HCT116 (cell line): ENCODE measurements around the gene JAK2. TPM values are rescaled to one million over a fixed set of nuclear protein-coding genes. Genes with fewer than 3 reads are reported as not detected.

Source experiments
- ATAC-seq: fragments of 200-7000 bp; cut with Tn5 transposase; 2 replicates; pipeline ENCODE4 v1.9.1; 2020; ENCODE audit warnings: mild to moderate bottlenecking, moderate library complexity
- Bru-seq: library from RNA; stranded (reverse); fragments of 400-500 nt; gene quantifications from one replicate; lab custom pipeline; 2021; lab: Mats Ljungman, UMichigan
- BruChase-seq, 2 experiments: library from RNA; stranded (reverse); fragments of 400-500 nt; gene quantifications; one replicate each; lab custom pipeline; 2021; lab: Mats Ljungman, UMichigan
- BruUV-seq: library from RNA; stranded (reverse); fragments of 400-500 nt; replicated peaks from 2 replicates; lab custom pipeline; 2021; lab: Mats Ljungman, UMichigan
- CTCF ChIA-PET: fragments of 300-600 bp; sonication (Branson Sonifier 250); formaldehyde crosslinking; loops from one replicate; lab custom pipeline; 2021; ENCODE audit warnings: antibody characterized with exemption; lab: Charles Lee
- POLR2A ChIA-PET: fragments of 300-600, 350-600 bp; sonication (Branson Sonifier 250); formaldehyde crosslinking; loops from one replicate; lab custom pipeline; 2021; ENCODE audit warnings: antibody characterized with exemption; lab: Charles Lee
- RAD21 ChIA-PET, 2 experiments: fragments of 300-600 bp; sonication (Branson Sonifier 250); formaldehyde crosslinking; loops; one replicate each; lab custom pipeline; 2023; ENCODE audit warnings: low total read pairs in 2 of 2; ENCODE audit not compliant: uncharacterized antibody in 2 of 2, unreplicated experiment in 2 of 2, low non-redundant PET in 1 of 2; lab: Charles Lee
- DNase-seq: peaks from one replicate; pipeline ENCODE4 v3.0.0-alpha.2; 2010; ENCODE audit warnings: low read depth, low spot score
- H2AFZ ChIP-seq: fragments of 200-600 bp; shearing (Covaris generic), sonication (generic); 2 replicates; pipeline ENCODE4 v1.6.1; 2017; ENCODE audit warnings: low read depth, mixed run types, mixed read lengths, antibody characterized with exemption, low read length; ENCODE audit not compliant: poor library complexity, severe bottlenecking
- H3K27ac ChIP-seq: 2 replicates; pipeline ENCODE4 v1.5.1; 2012; ENCODE audit warnings: low read depth, low read length
- H3K27me3 ChIP-seq: fragments of 200-600 bp; sonication (generic); 2 replicates; pipeline ENCODE4 v1.6.1; 2016; ENCODE audit warnings: mixed run types, low read length, mixed read lengths; ENCODE audit not compliant: insufficient read depth
- H3K36me3 ChIP-seq, 2 experiments: fragments of 200-500 bp in 1 of 2; fragments of 200-600 bp in 1 of 2; sonication (Bioruptor generic) in 1 of 2; sonication (generic) in 1 of 2; 2 replicates each; pipeline versions ENCODE4 v1.5.1 to v1.6.1; 2014 to 2016; ENCODE audit warnings: low read length in 2 of 2, inconsistent platforms in 1 of 2, mixed read lengths in 1 of 2, mixed run types in 1 of 2; ENCODE audit not compliant: insufficient read depth in 2 of 2, control insufficient read depth in 1 of 2
- H3K4me1 ChIP-seq, 2 experiments: fragments of 200-600 bp in 1 of 2; sonication (generic) in 1 of 2; 2 replicates each; pipeline versions ENCODE4 v1.5.1 to v1.6.1; 2012 to 2017; ENCODE audit warnings: low read length in 2 of 2, inconsistent platforms in 1 of 2, mild to moderate bottlenecking in 1 of 2, mixed read lengths in 1 of 2, mixed run types in 1 of 2, moderate library complexity in 1 of 2; ENCODE audit not compliant: insufficient read depth in 2 of 2, control insufficient read depth in 1 of 2
- H3K4me2 ChIP-seq: fragments of 200-600 bp; sonication (generic); 2 replicates; pipeline ENCODE4 v1.6.1; 2017; ENCODE audit warnings: mixed run types, low read length, mixed read lengths
- H3K4me3 ChIP-seq, 2 experiments: fragments of 200-600 bp in 1 of 2; sonication (generic) in 1 of 2; replicated peaks in 1 of 2; 2 replicates each; pipeline ENCODE4 v1.5.1; 2011 to 2016; ENCODE audit warnings: low read length in 2 of 2, control low read depth in 1 of 2, low read depth in 1 of 2, mild to moderate bottlenecking in 1 of 2, mixed read lengths in 1 of 2, mixed run types in 1 of 2
- H3K79me2 ChIP-seq: fragments of 200-600 bp; sonication (generic); 2 replicates; pipeline ENCODE4 v1.6.1; 2017; ENCODE audit warnings: mild to moderate bottlenecking, mixed run types, low read length, moderate library complexity, mixed read lengths; ENCODE audit not compliant: insufficient read depth
- H3K9ac ChIP-seq: fragments of 200-600 bp; sonication (generic); 2 replicates; pipeline ENCODE4 v1.6.1; 2016; ENCODE audit warnings: low read length, mixed read lengths
- H3K9me2 ChIP-seq: fragments of 200-600 bp; sonication (generic), shearing (Covaris generic); 2 replicates; pipeline ENCODE4 v1.6.1; 2017; ENCODE audit warnings: mixed run types, mild to moderate bottlenecking, moderate library complexity; ENCODE audit not compliant: insufficient read depth
- H3K9me3 ChIP-seq, 2 experiments: fragments of 200-500 bp in 1 of 2; fragments of 200-600 bp in 1 of 2; sonication (Bioruptor generic) in 1 of 2; sonication (generic) in 1 of 2; 2 replicates each; pipeline ENCODE4 v1.6.1; 2014 to 2017; ENCODE audit warnings: low read length in 2 of 2, mixed read lengths in 2 of 2, inconsistent platforms in 1 of 2, low read depth in 1 of 2, mild to moderate bottlenecking in 1 of 2, mixed run types in 1 of 2, moderate library complexity in 1 of 2; ENCODE audit not compliant: control insufficient read depth in 1 of 2, insufficient read depth in 1 of 2
- H4K20me1 ChIP-seq: fragments of 200-600 bp; sonication (generic), shearing (Covaris generic); 2 replicates; pipeline ENCODE4 v1.6.1; 2017; ENCODE audit warnings: mixed run types, mild to moderate bottlenecking, moderate library complexity; ENCODE audit not compliant: insufficient read depth
- ATF3 ChIP-seq: IDR thresholded peaks from 2 replicates; pipeline ENCODE4 v1.6.1; 2012
- CBX3 ChIP-seq: IDR thresholded peaks from 2 replicates; pipeline ENCODE4 v1.6.1; 2012; ENCODE audit warnings: low read depth
- CTCF ChIP-seq, 3 experiments: fragments of 200-600 bp in 1 of 3; sonication (generic) in 1 of 3; IDR thresholded peaks in 2 of 3; conservative IDR thresholded peaks in 1 of 3; 2 replicates each; pipeline ENCODE4 v1.5.1; 2012 to 2017; ENCODE audit warnings: low read depth in 2 of 3, low read length in 2 of 3, antibody characterized with exemption in 1 of 3, borderline replicate concordance in 1 of 3, control low read depth in 1 of 3, mild to moderate bottlenecking in 1 of 3, mixed read lengths in 1 of 3, mixed run types in 1 of 3, moderate library complexity in 1 of 3; ENCODE audit not compliant: insufficient read depth in 1 of 3
- EGR1 ChIP-seq: IDR thresholded peaks from 2 replicates; pipeline ENCODE4 v1.6.1; 2012; ENCODE audit warnings: low read depth
- ELF1 ChIP-seq: IDR thresholded peaks from 2 replicates; pipeline ENCODE4 v1.6.1; 2012; ENCODE audit warnings: low read depth, borderline replicate concordance
- EZH2 ChIP-seq: fragments of 200-600 bp; sonication (generic); IDR thresholded peaks from 2 replicates; pipeline ENCODE4 v1.6.1; 2017; ENCODE audit warnings: antibody characterized with exemption, mixed run types
- FOSL1 ChIP-seq: IDR thresholded peaks from 2 replicates; pipeline ENCODE4 v1.6.1; 2012; ENCODE audit warnings: low read depth
- JUND ChIP-seq: IDR thresholded peaks from 2 replicates; pipeline ENCODE4 v1.6.1; 2012
- MAX ChIP-seq: IDR thresholded peaks from 2 replicates; pipeline ENCODE4 v1.6.1; 2012
- POLR2A ChIP-seq: IDR thresholded peaks from 2 replicates; pipeline ENCODE4 v1.7.0; 2011; ENCODE audit warnings: borderline replicate concordance; ENCODE audit not compliant: insufficient read depth, insufficient read length; ENCODE audit errors: extremely low read depth
- POLR2AphosphoS5 ChIP-seq: IDR thresholded peaks from 2 replicates; pipeline ENCODE4 v1.6.1; 2011; ENCODE audit warnings: mild to moderate bottlenecking, low read depth, low read length, moderate library complexity
- RAD21 ChIP-seq: IDR thresholded peaks from 2 replicates; pipeline ENCODE4 v1.6.1; 2012; ENCODE audit warnings: low read depth, mild to moderate bottlenecking
- SIN3A ChIP-seq: IDR thresholded peaks from 2 replicates; pipeline ENCODE4 v1.6.1; 2012; ENCODE audit warnings: low read depth
- SP1 ChIP-seq: IDR thresholded peaks from 2 replicates; pipeline ENCODE4 v1.6.1; 2012; ENCODE audit warnings: low read depth
- SRF ChIP-seq: IDR thresholded peaks from 2 replicates; pipeline ENCODE4 v1.6.1; 2012; ENCODE audit warnings: low read depth
- TCF7L2 ChIP-seq: IDR thresholded peaks from 2 replicates; pipeline ENCODE4 v1.7.0; 2011; ENCODE audit warnings: borderline replicate concordance, inconsistent platforms; ENCODE audit not compliant: insufficient read depth, insufficient read length; ENCODE audit errors: extremely low read depth
- YY1 ChIP-seq: IDR thresholded peaks from 2 replicates; pipeline ENCODE4 v1.6.1; 2011; ENCODE audit warnings: low read length, low read depth, moderate library complexity, mild to moderate bottlenecking; ENCODE audit not compliant: insufficient replicate concordance; ENCODE audit errors: extremely low read depth
- ZFX ChIP-seq: fragments of 450-650 bp; IDR thresholded peaks from 2 replicates; pipeline ENCODE4 v1.6.1; 2017
- intact Hi-C: fragments of 100-400 bp; cut with micrococcal nuclease; formaldehyde crosslinking; loops from 2 replicates; pipeline ENCODE4 v1.10.0; 2022
- long read RNA-seq: library from polyadenylated mRNA; unstranded; transcript quantifications from one replicate; pipeline ENCODE4 v2.0.0, GENCODE V29; 2021; ENCODE audit not compliant: unreplicated experiment
- polyA plus RNA-seq: library from polyadenylated mRNA; unstranded; fragments of >200 nt; gene quantifications from 2 replicates; pipeline ENCODE4 v1.2.1, GENCODE V29; 2012; ENCODE audit warnings: missing spikeins
- total RNA-seq: library from RNA; stranded (reverse); gene quantifications from one replicate; pipeline ENCODE4 v1.2.1, GENCODE V29; 2021; ENCODE audit not compliant: unreplicated experiment

The JAK2 gene
- total RNA-seq (4.6 TPM), Bru-seq, nascent RNA (percentile 65 among the genes with signal in this experiment), BruChase-seq, experiment 1, labeled RNA remaining after a 6-hour chase (percentile 56 among the genes with signal in this experiment), BruChase-seq, experiment 2, labeled RNA remaining after a 2-hour chase (percentile 61 among the genes with signal in this experiment)
- polyA plus RNA-seq = 0.86 and 1.6 TPM in 2 replicates
- long read RNA-seq, full-length matches to known transcripts = 5 of 17 reads
- long read RNA-seq, partial matches to known transcripts = 3 of 17 reads
- long read RNA-seq, other reads (novel, unspliced or antisense) = 9 of 17 reads

- no peaks in the 10 kb centered on the region for H3K9me2 ChIP-seq
- peak; percentile 80 for DNase-seq
- CTCF ChIA-PET = interaction anchor here (0.8 to 1.1 kb wide), 2 partner anchors 222 to 235 kb away, joined by 3 to 4 read pairs; no protein-coding TSS in a partner anchor
- peak; percentile 82 for TF ChIP-seq ZFX
- TF ChIP-seq ELF1 = no peak
- TF ChIP-seq JUND = peak; percentile 72
- peak; percentile 48 for TF ChIP-seq RAD21
- TF ChIP-seq POLR2A = peak; percentile 82
- no peak for TF ChIP-seq ATF3
- peak; percentile 66 for TF ChIP-seq FOSL1
- TF ChIP-seq TCF7L2 = no peak
- peak; percentile 4 to 25 (median 6); a peak in 1 of 6 replicates for TF ChIP-seq CTCF (IDR thresholded peaks at IDR 0.05 in 2 of 3, conservative IDR thresholded peaks at IDR 0.05 in 1 of 3; ENCODE audit: borderline replicate concordance in 1 of 3, insufficient read depth in 1 of 3, low read depth in 2 of 3, low read length in 2 of 3)
- peak; percentile 62 for TF ChIP-seq YY1
- TF ChIP-seq EZH2 = no peak
- TF ChIP-seq EGR1 = no peak
- no peak for TF ChIP-seq SRF
- peak; percentile 76; the same call in 1 of the 2 replicates for TF ChIP-seq CBX3
- peak; percentile 74 for TF ChIP-seq POLR2AphosphoS5
- no peak; the same call in 1 of the 2 replicates for TF ChIP-seq SP1
- peak; percentile 57 for TF ChIP-seq MAX
- peak; percentile 85; the same call in 1 of the 2 replicates for TF ChIP-seq SIN3A
- TF ChIP-seq, all 23 proteins: peak for 11
- H3K79me2 ChIP-seq = no peaks in the 10 kb centered on the region; the same call in 1 of the 2 replicates
- peak within 1 kb of the TSS; percentile 77 for H2AFZ ChIP-seq
- peak within 1 kb of the TSS; percentile 94 for H3K27ac ChIP-seq
- intact Hi-C loops = loop anchor here (5.0 to 10.0 kb wide), 5 partner anchors 138 to 607 kb away; partner anchors contain the start of genes PLPP6 and SPATA6L
- no peaks in the 10 kb centered on the region for H4K20me1 ChIP-seq
- no peaks in the 10 kb centered on the region for H3K36me3 ChIP-seq
- H3K4me3 ChIP-seq = peak within 1 kb of the TSS; percentile 67 to 68
- peaks cover 9 to 22% of the 10 kb centered on the region in 2 experiments for H3K4me1 ChIP-seq
- no TSS peak for BruUV-seq
- ChIA-PET POLR2A (interaction anchor here (0.9 to 1.2 kb wide), 2 partner anchors 11 to 225 kb away, joined by 3 to 4 read pairs; no protein-coding TSS in a partner anchor), RAD21 (no interaction called here)
- no peaks in the 10 kb centered on the region for H3K27me3 ChIP-seq
- H3K9me3 ChIP-seq = no peaks in the 10 kb centered on the region
- peak; percentile 89 for ATAC-seq
- H3K4me2 ChIP-seq = peak within 1 kb of the TSS; percentile 94
- peak within 1 kb of the TSS; percentile 76 for H3K9ac ChIP-seq
These were observed at the start of gene JAK2 for GRCh38 chr9:4984621-4985385. TSS of gene JAK2 (plus strand) at chr9:4985272. CDS start at chr9:5021988, 36,716 bp downstream.
